HAP-1 (cell line): ENCODE data around the gene TULP4.

ENCODE experiments used
- DNase-seq, 2 experiments: peaks; one replicate each; pipeline ENCODE4 v3.0.0-alpha.2; 2016 to 2020; ENCODE audit warnings: low spot score in 2 of 2
- H3K27me3 ChIP-seq: fragments of 250-450 bp; sonication (Bioruptor Pico); 2 replicates; pipeline ENCODE4 v1.5.1; 2020; ENCODE audit warnings: low read depth, mild to moderate bottlenecking, moderate library complexity
- H3K36me3 ChIP-seq: fragments of 250-450 bp; sonication (Bioruptor Pico); replicated peaks from 2 replicates; pipeline ENCODE4 v1.5.1; 2020; ENCODE audit warnings: mild to moderate bottlenecking
- H3K4me1 ChIP-seq: fragments of 250-450 bp; sonication (Bioruptor Pico); 2 replicates; pipeline ENCODE4 v1.5.1; 2020; ENCODE audit warnings: mild to moderate bottlenecking
- H3K4me3 ChIP-seq: fragments of 250-450 bp; sonication (Bioruptor Pico); 2 replicates; pipeline ENCODE4 v1.5.1; 2020; ENCODE audit warnings: mild to moderate bottlenecking, moderate library complexity
- H3K9me3 ChIP-seq: fragments of 250-450 bp; sonication (Bioruptor Pico); 2 replicates; pipeline ENCODE4 v1.5.1; 2020; ENCODE audit warnings: mild to moderate bottlenecking, moderate library complexity
- in situ Hi-C: fragments of 300-500 bp; cut with MboI; formaldehyde crosslinking; loops from 3 replicates; pipeline ENCODE4 v1.14.3; 2020; ENCODE audit warnings: low sequenced_read_pairs, inconsistent platforms, mixed read lengths

The TULP4 gene

DNA sequence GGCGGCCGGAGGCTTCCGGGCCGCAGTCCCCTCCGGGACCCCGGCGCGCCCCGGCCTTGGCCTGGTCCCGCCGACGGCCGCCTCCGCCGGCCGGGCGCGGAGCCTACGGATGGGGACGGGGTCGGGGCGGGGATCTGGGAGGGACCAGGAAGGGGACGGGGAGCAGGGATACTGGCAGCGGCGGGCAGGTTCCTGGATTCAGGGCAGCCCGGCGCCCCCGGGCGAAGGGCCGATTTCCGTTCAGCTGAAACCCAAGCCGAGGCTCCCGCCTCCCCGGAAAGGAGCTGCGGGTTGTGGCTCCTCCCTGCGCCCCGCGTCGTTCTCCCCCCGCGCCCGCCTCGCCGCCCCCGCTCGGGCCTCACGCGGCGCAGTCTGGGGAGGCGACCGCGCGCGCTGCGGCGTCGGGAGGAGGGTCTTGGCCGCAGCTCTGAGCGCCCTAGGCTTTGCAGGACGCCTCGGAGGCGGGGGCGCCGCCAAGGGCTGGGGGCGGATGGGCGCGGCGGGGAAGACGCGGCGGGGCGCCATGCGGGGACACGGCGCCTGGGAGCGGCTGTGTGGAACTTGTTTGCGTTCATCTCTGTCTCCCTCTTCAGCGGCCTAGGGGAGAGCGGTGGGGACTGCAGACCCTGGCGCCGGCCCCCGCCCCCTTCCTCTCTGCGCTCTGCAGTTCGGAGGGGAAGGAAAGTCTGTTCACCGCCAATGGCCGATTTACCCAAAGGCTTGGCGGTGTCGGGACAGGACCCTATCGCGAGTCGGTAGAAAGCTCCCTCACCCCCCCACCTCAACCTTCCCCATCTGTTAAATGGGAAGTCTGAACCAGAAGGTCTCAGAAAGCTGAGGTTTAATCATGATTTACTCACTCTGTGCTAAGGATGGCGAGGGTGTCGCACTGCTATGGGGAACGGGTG lies 224.9 kb downstream of the TULP4 start:
- Histone ChIP-seq H3K36me3 (no peaks in the 10 kb centered on the region), H3K4me1 (peaks cover 3% of the 10 kb centered on the region; the same call in 1 of the 2 replicates), H3K27me3 (peaks cover 3% of the 10 kb centered on the region; the same call in 1 of the 2 replicates), H3K9me3 (no peaks in the 10 kb centered on the region), H3K4me3 (peak overlapping the region; percentile 52)
- DNase-seq: peak; percentile 34 to 70
- in situ Hi-C loops: no loop called here

DNA sequence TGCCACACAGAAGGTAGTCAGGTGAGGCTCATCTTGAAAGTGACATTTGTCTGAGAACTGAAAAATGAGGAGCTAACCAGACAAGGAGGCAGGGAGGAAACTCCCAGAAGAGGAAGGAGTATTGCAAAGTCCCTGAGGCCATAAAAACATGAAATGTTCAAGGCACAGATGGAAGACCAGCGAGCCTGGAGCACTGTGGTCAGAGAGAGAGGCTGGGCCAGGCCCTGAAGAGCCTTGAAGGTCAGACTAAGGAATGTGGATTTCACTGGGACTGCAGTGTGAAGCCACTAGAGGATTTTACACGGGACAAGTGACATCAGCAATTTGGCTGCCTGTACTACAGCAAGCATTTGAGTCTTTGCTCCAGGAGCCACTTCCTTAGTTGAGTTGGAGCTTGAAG lies 226.5 kb downstream of the TULP4 start:
- DNase-seq: no peak
- Histone ChIP-seq H3K4me1 (peaks cover 3% of the 10 kb centered on the region; the same call in 1 of the 2 replicates), H3K4me3 (no peak overlapping the region), H3K27me3 (peaks cover 3% of the 10 kb centered on the region; the same call in 1 of the 2 replicates), H3K9me3 (no peaks in the 10 kb centered on the region), H3K36me3 (no peaks in the 10 kb centered on the region)
- in situ Hi-C loops: no loop called here

DNA sequence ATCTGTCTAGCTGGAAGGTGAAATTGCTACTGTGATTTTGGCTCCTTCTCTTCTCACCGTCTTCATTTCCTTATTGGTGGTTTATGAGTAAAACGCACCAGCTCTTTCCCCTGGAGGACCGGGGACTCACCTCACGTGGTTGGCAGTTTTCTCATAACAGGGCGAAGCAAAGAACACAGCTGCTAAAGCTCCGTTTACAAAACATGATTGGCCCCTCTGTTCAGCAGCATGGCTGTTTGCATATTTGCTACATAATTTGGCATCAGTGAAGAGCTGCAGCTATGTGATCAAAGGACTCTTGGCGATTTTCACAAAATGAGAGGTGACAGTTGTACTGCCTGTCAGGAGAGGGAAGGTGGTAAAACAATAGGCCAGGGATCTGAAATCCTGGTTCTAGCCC lies 227.1 kb downstream of the TULP4 start:
- DNase-seq: no peak
- Histone ChIP-seq H3K36me3 (no peaks in the 10 kb centered on the region), H3K4me3 (no peak overlapping the region), H3K27me3 (peaks cover 3% of the 10 kb centered on the region; the same call in 1 of the 2 replicates), H3K4me1 (peaks cover 3% of the 10 kb centered on the region; the same call in 1 of the 2 replicates), H3K9me3 (no peaks in the 10 kb centered on the region)
- in situ Hi-C loops: no loop called here

DNA sequence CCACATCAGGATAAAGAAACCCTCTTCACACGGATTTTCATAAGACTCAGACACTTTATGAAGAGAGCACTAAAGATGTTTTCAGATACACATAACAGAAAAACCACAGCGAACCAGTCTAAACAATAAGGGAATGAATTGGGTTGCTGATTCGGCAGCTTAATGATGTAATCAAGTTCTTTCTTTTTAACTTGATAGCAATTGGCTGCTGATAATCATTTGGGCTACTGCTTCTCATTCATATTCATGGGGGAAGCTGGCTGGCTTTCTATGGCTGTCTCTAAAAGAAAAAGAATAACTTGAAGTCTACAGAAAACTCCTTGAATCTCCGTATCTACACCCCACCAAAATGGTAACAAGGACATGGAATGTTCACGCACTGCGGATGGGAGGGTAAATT lies 227.6 kb downstream of the TULP4 start:
- peaks cover 3% of the 10 kb centered on the region; the same call in 1 of the 2 replicates for H3K27me3 ChIP-seq
- no peaks in the 10 kb centered on the region for H3K9me3 ChIP-seq
- in situ Hi-C loops: no loop called here
- peaks cover 3% of the 10 kb centered on the region; the same call in 1 of the 2 replicates for H3K4me1 ChIP-seq
- DNase-seq: no peak
- H3K36me3 ChIP-seq: no peaks in the 10 kb centered on the region
- no peak overlapping the region for H3K4me3 ChIP-seq

DNA sequence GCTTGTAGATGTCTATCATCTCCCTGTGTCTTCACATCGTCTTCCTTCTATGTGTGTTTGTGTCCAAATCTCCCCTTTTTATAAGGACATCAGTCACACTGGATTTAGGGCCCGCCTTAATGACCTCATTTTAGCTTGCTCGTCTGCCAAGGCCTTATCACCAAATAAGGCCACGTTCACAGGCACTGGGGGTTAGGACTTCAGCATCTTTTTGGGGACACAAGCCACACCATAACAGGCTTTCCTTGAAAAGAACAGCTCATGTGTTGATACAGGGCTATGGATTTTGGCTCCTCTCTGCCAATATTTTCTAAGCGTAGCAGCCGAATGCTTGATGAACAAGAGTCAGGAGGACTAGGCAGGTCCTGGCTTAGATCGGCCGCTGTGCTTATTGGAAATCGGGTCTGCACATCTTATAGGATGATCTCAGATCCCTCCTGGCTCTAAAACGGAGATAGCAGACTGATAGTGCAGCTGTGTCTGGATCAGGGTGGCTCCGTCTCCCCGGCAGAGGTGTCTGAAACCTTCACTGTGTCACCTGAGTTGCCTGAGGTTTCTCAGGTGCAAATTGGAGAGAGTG lies 231.4 kb downstream of the TULP4 start:
- Histone ChIP-seq H3K4me3 (no peak overlapping the region), H3K9me3 (no peaks in the 10 kb centered on the region), H3K36me3 (no peaks in the 10 kb centered on the region), H3K27me3 (no peaks in the 10 kb centered on the region), H3K4me1 (no peaks in the 10 kb centered on the region)
- no peak for DNase-seq
- in situ Hi-C loops: no loop called here

DNA sequence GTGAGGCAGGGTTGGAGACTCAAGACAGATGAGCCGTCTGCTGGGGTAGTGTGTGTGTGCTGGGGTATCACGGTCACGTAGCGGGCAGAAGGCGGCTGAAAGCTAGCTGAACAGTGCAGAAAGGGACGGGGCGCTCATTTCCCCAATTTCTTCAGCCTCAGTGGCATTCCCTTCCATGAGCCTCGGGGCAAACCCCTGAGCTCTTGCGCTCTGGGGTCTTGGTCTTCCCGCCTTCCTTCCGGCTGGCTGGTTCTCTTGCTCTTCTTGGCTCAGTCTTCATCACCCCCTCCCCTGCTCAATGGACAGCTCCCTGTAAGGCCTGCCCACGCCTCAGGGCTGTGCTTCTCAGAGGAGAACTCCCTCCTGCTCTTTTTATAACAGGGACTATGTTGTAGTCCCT lies 232.2 kb downstream of the TULP4 start:
- no peaks in the 10 kb centered on the region for H3K36me3 ChIP-seq
- H3K9me3 ChIP-seq: no peaks in the 10 kb centered on the region
- H3K4me1 ChIP-seq: no peaks in the 10 kb centered on the region
- H3K4me3 ChIP-seq: no peak overlapping the region
- DNase-seq: no peak
- no peaks in the 10 kb centered on the region for H3K27me3 ChIP-seq
- in situ Hi-C loops: no loop called here

DNA sequence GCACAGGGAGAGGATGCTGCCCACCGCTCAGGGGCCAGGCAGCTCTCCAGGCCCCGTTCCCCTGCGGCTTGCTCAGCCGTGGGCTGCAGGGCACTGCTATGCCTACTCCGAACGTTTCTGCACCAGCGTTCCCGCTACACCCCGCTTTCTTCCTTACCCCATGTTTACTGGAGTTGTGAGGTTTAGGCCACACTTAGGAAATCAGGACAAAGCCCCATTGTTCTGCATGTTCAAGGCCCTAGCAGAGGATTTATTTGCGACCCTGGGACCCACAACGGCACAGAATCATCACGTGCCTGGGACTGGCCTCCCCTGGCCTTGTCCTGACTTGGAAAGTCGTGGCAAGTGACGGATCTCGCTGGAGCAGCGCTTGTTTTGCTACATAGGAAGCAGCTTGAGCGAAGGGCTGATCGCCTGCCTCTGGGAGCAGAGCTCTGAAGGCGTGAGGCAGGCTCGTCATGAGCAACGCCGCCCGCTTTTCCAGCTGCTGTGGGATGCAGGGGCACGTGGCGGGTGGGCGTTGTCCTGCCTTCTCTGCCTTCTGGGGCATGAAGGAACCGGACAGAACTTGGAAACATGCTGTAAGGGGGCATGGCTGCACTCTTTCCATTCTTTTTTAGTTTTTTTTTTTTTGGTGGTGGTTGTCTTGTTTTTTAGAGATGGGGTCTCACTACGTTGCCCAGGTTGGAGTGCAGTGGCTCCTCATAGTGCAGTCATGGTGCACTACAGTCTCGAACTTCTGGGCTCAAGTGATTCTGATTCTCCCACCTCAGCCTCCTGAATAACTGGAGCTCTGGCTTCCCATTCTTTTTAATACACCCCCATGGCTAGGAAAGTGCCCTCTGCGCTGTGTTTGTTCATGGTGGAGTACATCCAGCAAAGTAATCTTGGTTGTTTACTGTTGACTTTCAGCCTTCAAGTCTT lies 233.0 kb downstream of the TULP4 start:
- no peaks in the 10 kb centered on the region for H3K27me3 ChIP-seq
- no peak overlapping the region for H3K4me3 ChIP-seq

DNA sequence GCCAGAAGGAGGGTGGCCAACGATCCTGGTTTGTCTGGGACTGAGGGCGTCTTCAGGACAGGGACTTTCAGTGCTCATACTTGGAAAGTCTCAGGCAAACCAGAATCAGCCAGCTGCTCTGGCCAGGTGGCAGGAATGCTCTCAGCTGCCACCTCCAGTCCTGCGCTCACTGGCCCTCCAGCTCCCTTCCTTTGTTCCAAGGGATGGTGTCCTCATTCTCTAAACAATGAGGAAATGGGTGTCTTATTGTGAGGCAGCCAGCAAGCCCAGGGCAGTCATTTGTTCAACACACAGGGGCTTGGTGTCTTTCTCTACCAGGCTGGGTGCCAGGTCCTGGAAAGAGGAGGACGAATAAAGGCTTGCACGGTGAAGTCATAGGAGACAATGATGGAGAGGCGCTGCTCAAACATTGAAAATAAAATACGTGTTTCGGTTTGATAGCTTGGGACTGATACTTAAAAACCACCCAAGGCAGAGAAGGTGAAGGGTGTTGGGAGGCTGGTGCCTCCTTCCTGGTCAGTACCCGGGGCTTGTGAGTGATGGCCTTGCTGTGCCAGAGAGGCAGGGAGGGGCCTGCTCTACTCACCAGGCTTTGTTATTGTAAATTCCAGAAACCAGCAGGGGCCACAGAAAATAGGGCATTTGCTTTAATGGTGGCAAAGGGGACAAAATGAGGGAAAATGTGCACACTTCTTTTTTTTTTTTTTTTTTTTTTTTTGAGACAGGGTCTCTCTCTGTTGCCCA lies 236.3 kb downstream of the TULP4 start:
- no peaks in the 10 kb centered on the region for H3K36me3 ChIP-seq
- H3K4me3 ChIP-seq: no peak overlapping the region
- no peaks in the 10 kb centered on the region for H3K9me3 ChIP-seq
- no peaks in the 10 kb centered on the region for H3K4me1 ChIP-seq
- no peak for DNase-seq
- in situ Hi-C loops: no loop called here
- H3K27me3 ChIP-seq: no peaks in the 10 kb centered on the region

More for the DNA sequence above, 233.0 kb downstream of the TULP4 start:
- in situ Hi-C loops: no loop called here
- Histone ChIP-seq H3K9me3 (no peaks in the 10 kb centered on the region), H3K36me3 (no peaks in the 10 kb centered on the region), H3K4me1 (no peaks in the 10 kb centered on the region)
- no peak for DNase-seq

DNA sequence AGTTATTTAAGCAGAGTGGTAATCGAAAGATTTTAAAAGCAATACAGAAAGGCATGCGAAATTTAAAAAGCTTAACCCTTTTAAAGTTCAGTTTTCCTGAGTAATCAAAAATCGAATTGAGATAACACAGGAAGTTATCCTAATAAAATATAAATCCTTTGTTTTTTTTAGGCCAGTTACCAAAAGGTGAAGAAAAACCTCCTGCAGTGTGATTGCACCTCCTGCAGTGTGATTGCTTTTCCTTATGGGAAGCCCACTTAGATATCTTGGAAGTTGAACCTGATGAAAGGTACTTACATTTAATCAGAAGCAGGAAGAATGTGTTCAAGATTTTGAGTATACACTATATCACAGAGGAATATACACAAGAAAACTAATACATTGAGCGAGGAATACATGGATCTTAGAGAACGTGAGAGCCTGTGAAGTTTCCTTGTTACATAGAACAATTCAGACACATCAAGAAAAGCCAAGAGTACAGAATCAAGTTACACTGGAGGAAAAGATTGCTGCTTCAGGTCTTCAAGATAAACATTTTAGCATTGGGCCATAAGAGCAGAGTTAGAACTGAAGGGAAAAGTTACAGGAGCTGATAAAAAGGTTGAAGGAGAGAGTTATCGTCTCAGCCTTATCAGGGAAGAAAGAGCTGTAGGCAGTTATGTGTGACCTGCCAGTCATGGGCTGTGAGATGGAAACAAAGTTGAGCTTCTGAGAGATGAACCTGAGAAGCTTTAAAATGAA lies 240.0 kb downstream of the TULP4 start:
- H3K36me3 ChIP-seq: no peaks in the 10 kb centered on the region
- no peak for DNase-seq
- no peaks in the 10 kb centered on the region for H3K9me3 ChIP-seq
- no peaks in the 10 kb centered on the region; the same call in 1 of the 2 replicates for H3K4me1 ChIP-seq
- no peak overlapping the region for H3K4me3 ChIP-seq
- H3K27me3 ChIP-seq: no peaks in the 10 kb centered on the region
- in situ Hi-C loops: no loop called here

DNA sequence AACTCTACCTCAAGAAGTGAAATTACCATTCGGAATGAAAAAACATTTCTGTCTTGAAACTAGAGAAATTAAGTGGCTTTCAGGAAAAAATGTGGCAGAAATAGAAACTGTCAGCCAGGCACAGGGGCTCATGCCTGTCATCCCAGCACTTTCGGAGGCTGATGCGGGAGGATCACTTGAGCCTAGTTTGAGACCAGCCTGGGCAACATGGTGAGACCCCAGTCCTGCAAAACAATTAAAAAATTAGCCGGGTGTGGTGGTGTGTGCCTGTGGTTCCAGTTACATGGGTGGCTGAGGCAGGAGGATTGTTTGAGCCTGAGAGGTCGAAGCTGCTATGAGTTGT lies 240.5 kb downstream of the TULP4 start:
- H3K4me3 ChIP-seq: no peak overlapping the region
- no peaks in the 10 kb centered on the region for H3K27me3 ChIP-seq
- no peaks in the 10 kb centered on the region; the same call in 1 of the 2 replicates for H3K4me1 ChIP-seq
- H3K36me3 ChIP-seq: no peaks in the 10 kb centered on the region
- no peaks in the 10 kb centered on the region for H3K9me3 ChIP-seq
- in situ Hi-C loops: no loop called here
- no peak for DNase-seq

DNA sequence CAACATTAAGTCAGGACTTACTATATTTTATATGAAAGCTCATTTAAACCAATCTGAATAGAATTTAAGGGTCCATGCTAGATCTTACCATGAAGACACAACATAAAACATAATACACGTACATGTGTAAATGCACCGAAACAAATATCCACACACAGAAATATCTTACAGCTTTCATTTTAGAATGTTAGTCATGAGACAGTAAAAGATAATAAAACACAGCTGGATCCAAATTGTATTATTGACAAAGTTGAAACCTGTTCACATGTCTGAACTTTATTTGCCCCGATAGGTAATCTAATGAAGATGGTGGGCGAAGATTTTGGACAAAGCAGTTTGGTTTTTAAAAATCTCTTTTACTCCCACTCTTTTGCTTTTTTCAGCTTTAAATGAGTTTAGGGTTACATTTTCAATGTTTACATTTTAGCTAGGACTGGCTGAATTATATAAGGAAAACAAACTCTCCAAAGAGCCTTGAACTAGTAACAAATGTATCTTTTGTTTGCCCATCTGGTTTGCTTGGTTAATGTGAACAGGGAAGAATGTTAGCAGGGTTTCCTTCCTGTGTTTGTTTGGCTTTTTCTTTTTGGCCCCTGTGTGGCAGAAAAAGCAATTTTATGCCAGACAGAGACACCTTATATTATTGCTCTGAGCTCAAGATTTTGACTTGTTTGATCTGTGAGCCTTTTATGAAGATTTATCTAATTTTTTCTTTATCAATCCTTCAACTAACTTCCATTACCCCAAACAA lies 242.5 kb downstream of the TULP4 start:
- no peak overlapping the region for H3K4me3 ChIP-seq
- in situ Hi-C loops: no loop called here
- H3K27me3 ChIP-seq: no peaks in the 10 kb centered on the region
- no peaks in the 10 kb centered on the region for H3K36me3 ChIP-seq
- no peaks in the 10 kb centered on the region for H3K9me3 ChIP-seq
- DNase-seq: no peak
- H3K4me1 ChIP-seq: no peaks in the 10 kb centered on the region; the same call in 1 of the 2 replicates

DNA sequence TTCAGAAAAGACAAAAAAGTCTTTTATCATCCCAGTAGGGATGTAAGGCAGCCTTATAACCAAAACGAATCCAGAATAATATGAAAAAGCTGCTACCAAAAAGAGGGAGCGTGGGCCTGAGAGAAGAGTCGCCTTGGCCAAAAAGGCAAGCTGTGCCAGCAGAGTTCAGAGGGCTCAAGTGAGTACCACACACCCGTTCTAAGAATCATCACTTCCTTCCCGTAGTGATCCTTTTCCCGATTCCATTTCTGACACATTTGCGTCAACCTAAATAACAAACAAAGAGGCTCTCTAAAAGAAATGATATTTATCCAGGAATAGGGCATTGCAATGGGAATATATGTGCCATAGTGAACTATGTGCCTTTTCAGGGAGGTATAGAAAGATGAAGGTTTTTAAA lies 243.8 kb downstream of the TULP4 start:
- Histone ChIP-seq H3K4me1 (peaks cover 3% of the 10 kb centered on the region), H3K4me3 (no peak overlapping the region), H3K27me3 (no peaks in the 10 kb centered on the region), H3K36me3 (no peaks in the 10 kb centered on the region), H3K9me3 (no peaks in the 10 kb centered on the region)
- in situ Hi-C loops: no loop called here
- DNase-seq: no peak
